Left hindlimb (tissue), 1 donor: ENCODE measurements around the gene GSC2.

Source experiments
- DNase-seq: peaks from one replicate; pipeline ENCODE4 v3.0.0-alpha.2; 2018

GSC2 gene

GRCh38 chr22:19132693-19133400, 17.2 kb downstream of the GSC2 start:
- no peak for DNase-seq

- no peak for DNase-seq
Measured at GRCh38 chr22:19132153-19132552, 17.9 kb downstream of the GSC2 start.

- DNase-seq = no peak
Measured at GRCh38 chr22:19131685-19132015, 18.4 kb downstream of the GSC2 start.

GRCh38 chr22:19130959-19131684, 19.0 kb downstream of the GSC2 start, which contains the start of gene TSSK2:
Gene TSSK2 (plus strand): TSS chr22:19131308. CDS start chr22:19131400, 92 bp downstream.
- DNase-seq = no peak

GRCh38 chr22:19129871-19130270, 20.2 kb downstream of the GSC2 start:
- DNase-seq = no peak

GRCh38 chr22:19128946-19129727, 21.0 kb downstream of the GSC2 start:
- DNase-seq = no peak

- no peak for DNase-seq
Measured at GRCh38 chr22:19128009-19128401, 22.1 kb downstream of the GSC2 start.

- DNase-seq = no peak
Measured at GRCh38 chr22:19127329-19128008, 22.6 kb downstream of the GSC2 start.

GRCh38 chr22:19126309-19127273, 23.5 kb downstream of the GSC2 start:
- DNase-seq = no peak

GRCh38 chr22:19125474-19126308, 24.4 kb downstream of the GSC2 start:
- no peak for DNase-seq

- DNase-seq = no peak
Measured at GRCh38 chr22:19125011-19125410, 25.1 kb downstream of the GSC2 start.

GRCh38 chr22:19124377-19124776, 25.7 kb downstream of the GSC2 start:
- no peak for DNase-seq

- DNase-seq = no peak
Measured at GRCh38 chr22:19123936-19124335, 26.2 kb downstream of the GSC2 start.

- no peak for DNase-seq
Measured at GRCh38 chr22:19122752-19123492, 27.2 kb downstream of the GSC2 start.

GRCh38 chr22:19122143-19122751, 27.8 kb downstream of the GSC2 start, which contains the start of gene DGCR2:
Gene DGCR2 (minus strand): TSS chr22:19122412. CDS start chr22:19122206, 206 bp downstream.
- DNase-seq = peak; percentile 98

- peak; percentile 51 for DNase-seq
Measured at GRCh38 chr22:19121631-19122142, 28.4 kb downstream of the GSC2 start.

GRCh38 chr22:19120829-19121630, 29.1 kb downstream of the GSC2 start:
- no peak for DNase-seq

- no peak for DNase-seq
Measured at GRCh38 chr22:19119949-19120348, 30.1 kb downstream of the GSC2 start.
